GM13977 (cell line): Measurements from ENCODE around the gene MRPS27.

Experiments used
- DNase-seq: peaks from one replicate; pipeline ENCODE4 v3.0.0; 2012; ENCODE audit warnings: low spot score
- CTCF ChIP-seq: IDR thresholded peaks from 2 replicates; pipeline ENCODE4 v1.5.1; 2012; ENCODE audit warnings: mild to moderate bottlenecking, control low read depth; ENCODE audit not compliant: insufficient read depth; ENCODE audit errors: extremely low read depth, missing control alignments
- in situ Hi-C: fragments of 300-500 bp; cut with MboI; formaldehyde crosslinking; loops from one replicate; pipeline ENCODE4 v1.12.0; 2022; ENCODE audit warnings: low sequenced_read_pairs, low pct_unique_long_range_greater_than_20kb, mixed read lengths, inconsistent platforms; ENCODE audit not compliant: unreplicated experiment

Gene MRPS27

GRCh38 chr5:72256536-72256935 is 63.5 kb downstream of the MRPS27 start:
- TF ChIP-seq CTCF: no peak
- no peak for DNase-seq
- in situ Hi-C loops: no loop called here

GRCh38 chr5:72255670-72256069 is 64.4 kb downstream of the MRPS27 start:
- TF ChIP-seq CTCF: no peak
- no peak for DNase-seq
- in situ Hi-C loops: no loop called here

- in situ Hi-C loops: no loop called here
- no peak for DNase-seq
- no peak for TF ChIP-seq CTCF
Measured at GRCh38 chr5:72255237-72255636, 64.8 kb downstream of the MRPS27 start.

GRCh38 chr5:72252574-72253155 is 67.4 kb downstream of the MRPS27 start:
- no peak for DNase-seq
- TF ChIP-seq CTCF: no peak
- in situ Hi-C loops: no loop called here

GRCh38 chr5:72252008-72252407 is 68.0 kb downstream of the MRPS27 start:
- in situ Hi-C loops: no loop called here
- no peak for DNase-seq
- no peak for TF ChIP-seq CTCF

GRCh38 chr5:72251386-72251785 is 68.7 kb downstream of the MRPS27 start:
- no peak for TF ChIP-seq CTCF
- in situ Hi-C loops: no loop called here
- no peak for DNase-seq
